Right hindlimb (tissue), 1 donor: Measurements from ENCODE around the gene EPHA6.
"Not testable (repeated sequence)": the region's sequence is repeated elsewhere in the genome, so short reads cannot be mapped to it uniquely, and the experiment has no call there.

Experiments used
- DNase-seq: peaks from one replicate; pipeline ENCODE4 v3.0.0-alpha.2; 2018

EPHA6 gene

GRCh38 chr3:97297032-97297431, 482.6 kb downstream of the EPHA6 start:
- no peak for DNase-seq

DNA sequence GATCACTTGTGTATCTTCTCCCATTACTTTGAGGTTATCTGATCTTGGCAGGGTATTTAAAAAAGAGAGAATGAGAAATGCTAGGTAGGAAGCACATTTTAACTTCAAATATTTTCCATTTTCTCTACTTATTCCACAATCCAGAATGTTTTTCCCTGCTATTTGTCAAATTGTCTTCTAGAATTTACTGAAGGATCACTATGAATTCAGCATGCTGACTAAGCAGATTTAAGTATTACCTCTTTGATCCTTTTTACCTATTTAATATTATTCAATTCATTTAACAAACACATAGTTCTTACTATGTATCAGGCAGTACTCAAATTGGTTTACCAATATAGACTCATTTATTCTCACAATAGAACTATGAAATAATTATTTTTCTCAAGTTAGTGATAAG, 486.7 kb downstream of the EPHA6 start:
- no peak for DNase-seq

DNA sequence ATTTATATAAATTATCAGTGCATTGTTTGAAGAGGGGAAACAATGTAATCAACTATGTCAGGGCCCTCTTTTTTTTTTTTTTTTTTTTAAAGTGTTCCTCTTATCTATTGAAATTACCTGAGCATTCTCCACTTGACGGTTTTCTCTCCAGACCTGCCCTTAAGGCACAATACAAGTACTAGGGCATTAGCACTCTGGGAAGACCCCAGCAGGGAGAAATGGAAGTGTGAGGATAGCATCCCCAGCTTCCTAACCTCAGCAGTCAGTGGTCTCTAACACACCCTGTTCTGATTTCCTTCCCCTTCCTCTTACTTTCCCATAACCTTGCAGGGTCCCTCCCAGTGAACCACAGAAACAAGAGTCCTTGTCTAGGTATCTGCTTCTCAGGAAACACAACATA, 491.8 kb downstream of the EPHA6 start:
- DNase-seq = no peak

- no peak for DNase-seq
Observed at GRCh38 chr3:97338375-97338774, 524.0 kb downstream of the EPHA6 start.

- no peak for DNase-seq
Observed at GRCh38 chr3:97340940-97341339, 526.5 kb downstream of the EPHA6 start.

- DNase-seq = no peak
Observed at GRCh38 chr3:97347780-97348179, 533.4 kb downstream of the EPHA6 start.

DNA sequence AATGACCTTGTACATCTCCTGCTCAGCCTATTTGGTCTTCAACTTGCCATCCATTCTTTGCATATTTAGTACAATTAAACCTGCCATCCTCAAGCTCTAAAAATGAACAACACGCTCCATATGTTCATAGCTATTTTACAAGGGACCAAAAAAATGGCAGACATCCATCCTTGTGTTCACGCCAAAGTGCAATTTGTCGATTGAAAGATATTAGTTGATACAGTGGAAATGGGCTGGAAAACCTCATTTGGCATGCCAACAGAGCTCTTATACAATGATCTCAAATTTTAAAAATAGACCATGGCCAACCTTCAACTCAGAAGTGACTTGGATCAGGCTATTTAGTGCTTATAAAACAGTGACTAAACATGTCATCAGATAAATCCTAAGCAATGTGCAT, 536.6 kb downstream of the EPHA6 start:
- no peak for DNase-seq

GRCh38 chr3:97353176-97353575, 538.8 kb downstream of the EPHA6 start:
- no peak for DNase-seq

GRCh38 chr3:97359977-97360376, 545.6 kb downstream of the EPHA6 start:
- DNase-seq = no peak

DNA sequence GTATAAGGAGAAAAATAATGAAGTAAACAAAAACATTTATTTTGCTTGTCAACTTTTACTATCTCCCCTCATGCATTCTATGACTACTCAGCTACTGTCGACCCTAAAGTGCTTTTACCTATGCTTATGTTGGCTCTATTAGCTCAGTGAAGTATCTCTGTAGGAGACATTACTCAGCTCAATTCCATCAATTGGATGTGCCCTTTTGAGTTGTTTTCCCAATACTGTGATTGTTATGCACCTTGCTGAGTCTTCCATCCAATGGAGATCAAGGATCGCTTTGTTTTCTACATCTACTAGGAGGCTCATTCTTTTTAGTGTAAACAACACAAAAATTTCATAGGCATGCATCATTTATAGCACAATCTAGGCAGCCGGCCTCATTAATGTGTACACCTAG, 546.4 kb downstream of the EPHA6 start:
- DNase-seq = no peak

GRCh38 chr3:97384583-97384982, 570.2 kb downstream of the EPHA6 start:
- no peak for DNase-seq

DNA sequence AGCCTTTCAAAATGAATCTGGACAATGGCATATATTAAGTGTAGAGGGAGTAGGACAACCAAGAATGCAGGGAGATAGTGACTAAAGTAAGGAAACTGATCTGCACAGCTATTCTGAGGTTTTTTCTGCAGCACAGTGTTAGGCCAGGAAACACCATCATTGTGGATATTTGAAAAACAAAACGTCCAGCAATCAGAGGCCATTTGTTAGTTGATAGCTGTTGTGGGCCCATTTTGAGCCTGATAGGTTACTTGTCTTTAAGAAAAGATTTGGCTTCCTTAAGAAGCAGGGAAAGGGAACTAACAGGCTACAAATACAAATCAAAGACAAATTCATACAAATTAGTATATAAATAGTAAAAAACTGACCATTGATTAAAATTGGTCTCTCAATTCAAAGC, 574.4 kb downstream of the EPHA6 start:
- no peak for DNase-seq

DNA sequence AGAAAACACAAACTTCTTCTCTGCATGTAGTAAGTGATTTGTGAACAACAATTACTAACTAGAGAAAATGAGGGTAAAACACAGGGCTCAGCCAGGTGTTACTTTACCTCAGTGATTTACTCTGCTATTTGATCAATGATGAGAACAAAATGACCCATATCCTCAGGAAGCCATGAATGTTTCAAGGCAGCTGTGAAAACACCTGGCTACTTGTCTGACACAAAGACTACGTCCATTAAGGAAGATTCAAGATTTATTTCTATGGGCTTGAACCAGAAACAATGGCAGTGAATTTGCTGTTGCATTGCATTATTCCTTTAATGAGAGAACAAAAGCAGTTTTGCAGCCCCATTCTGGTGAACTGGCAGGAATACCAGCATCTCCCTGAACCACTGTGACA, 575.5 kb downstream of the EPHA6 start:
- DNase-seq = no peak

DNA sequence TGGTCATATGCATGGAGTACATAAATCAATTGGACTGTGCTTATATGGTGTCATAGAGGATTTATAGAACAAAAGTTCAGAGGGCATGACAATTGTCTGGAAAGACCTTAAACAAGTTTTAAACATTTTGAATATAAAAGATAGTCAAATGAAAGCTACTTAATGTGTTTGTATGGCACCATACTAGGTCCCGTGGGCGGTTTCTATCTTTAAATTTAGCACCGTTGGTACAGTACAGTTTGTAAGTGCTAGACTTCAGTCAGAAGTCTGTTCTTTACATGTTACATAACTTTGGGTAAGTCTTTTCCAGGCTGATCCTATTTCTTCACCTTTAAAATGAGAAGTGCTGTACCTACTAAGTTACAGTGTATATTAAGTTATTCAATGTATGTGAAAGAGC, 576.8 kb downstream of the EPHA6 start:
- DNase-seq = no peak

DNA sequence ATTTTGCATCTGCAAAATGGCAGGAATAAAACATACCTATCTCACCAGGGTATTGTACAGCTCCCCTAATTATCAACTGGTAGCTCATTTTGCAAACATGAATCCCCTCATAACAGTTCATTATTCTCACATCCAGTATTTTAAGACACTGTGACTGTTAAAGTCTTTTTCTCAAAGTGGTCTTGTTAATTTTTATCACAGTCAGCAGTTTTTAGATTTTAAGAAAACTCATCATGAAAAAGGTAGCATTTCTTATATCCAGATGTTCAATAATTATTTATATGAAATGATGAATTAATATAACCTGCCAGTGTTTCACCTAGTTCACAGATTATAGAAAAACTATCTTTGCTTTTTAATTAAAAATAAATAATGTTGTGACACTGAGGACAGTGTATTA, 595.2 kb downstream of the EPHA6 start:
- DNase-seq = no peak

DNA sequence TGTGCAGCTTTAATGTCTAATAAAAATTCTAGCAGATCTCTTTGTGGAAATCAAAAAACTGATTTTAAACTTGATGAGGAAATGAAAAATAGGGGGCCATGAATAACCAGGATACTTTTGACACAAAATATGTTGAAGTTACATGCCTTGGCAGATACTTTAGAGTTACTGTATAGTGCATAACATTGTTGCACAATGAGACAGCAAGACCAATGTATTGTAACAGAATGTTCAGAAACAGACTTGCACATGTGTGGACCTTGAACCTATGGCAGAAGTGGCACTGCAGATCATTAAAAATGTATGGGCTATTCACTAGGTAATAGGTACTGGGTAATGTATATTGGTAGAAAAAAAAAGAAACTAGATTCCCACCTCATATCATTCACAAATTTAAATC, 607.2 kb downstream of the EPHA6 start:
- DNase-seq = no peak

GRCh38 chr3:97425002-97425401, 610.6 kb downstream of the EPHA6 start:
- no peak for DNase-seq

DNA sequence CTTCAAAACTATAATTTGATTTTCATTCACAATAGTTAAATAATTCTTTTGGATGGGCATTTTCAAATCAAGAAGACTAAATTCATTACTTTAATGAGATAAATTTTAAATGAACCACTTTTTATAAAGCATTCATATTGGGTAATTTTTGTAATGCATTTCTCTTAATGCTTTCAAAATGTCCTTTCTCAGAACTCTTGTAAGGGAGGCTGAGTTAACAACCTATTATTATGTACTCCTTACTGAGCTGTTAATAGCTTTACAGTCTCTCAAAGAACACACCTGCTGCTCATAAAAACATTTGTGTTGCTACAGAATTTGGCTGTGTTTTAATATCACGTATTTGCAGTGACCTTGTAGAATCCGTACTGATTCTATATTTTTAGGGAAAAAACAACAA, 616.2 kb downstream of the EPHA6 start:
- DNase-seq = no peak

- DNase-seq = no peak
Observed at GRCh38 chr3:97432914-97433313, 618.5 kb downstream of the EPHA6 start.

DNA sequence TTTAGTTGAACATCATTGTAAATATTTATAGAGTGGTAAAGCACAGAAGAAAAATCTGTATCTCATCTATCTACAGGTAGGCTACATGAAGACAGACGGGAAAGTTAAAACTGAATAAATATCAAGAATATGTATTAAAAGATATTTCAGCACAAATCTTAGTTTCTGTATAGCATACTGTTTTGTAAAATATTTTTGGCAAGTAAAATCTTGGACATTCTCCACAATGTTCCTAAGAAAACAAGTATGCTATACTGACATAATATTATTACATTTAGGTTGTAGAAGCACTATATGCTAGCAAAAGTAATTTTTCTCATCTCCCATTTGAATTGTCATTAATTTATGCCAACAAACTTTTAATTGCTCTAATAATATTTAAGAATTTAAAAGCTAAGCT, 623.7 kb downstream of the EPHA6 start:
- no peak for DNase-seq

DNA sequence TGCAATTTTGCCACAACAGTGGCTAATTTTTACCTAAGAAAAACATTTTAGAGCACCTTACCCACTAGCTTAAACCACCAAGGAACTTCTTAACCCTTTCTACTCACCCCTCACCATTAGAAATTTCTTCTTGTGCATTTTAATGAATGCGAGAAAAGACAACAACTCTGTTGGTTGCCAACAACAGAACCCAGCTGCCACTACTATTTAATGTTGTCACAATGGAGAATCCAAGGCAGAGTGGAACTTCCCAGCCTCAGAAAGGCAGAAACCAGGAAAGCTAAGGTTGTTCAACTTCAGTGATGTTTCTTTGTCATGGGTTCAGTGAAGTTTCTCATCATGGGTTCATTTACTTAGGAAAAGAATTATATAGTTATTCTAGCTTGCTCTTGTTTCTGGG, 625.0 kb downstream of the EPHA6 start:
- DNase-seq = no peak

DNA sequence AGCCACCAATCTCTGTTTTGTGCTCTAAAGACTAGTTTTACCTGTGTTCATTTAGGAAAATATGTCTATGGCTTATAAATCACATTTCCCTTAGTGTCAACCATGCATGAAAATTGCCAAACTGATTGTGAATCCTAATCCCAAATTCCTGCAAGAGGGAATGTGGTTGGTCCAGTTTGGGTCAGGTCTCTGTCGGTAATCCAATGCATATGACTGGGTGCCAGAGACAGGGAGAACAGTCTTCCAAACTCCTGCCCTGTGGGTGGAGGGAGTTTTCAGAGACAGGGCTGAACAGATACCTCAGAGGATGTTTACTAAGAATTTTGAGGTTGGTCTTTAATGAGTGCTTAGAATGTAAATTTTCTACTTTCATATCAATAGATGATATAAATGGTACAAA, 649.6 kb downstream of the EPHA6 start:
- no peak for DNase-seq

GRCh38 chr3:97470481-97470880, 656.1 kb downstream of the EPHA6 start:
- DNase-seq = no peak

DNA sequence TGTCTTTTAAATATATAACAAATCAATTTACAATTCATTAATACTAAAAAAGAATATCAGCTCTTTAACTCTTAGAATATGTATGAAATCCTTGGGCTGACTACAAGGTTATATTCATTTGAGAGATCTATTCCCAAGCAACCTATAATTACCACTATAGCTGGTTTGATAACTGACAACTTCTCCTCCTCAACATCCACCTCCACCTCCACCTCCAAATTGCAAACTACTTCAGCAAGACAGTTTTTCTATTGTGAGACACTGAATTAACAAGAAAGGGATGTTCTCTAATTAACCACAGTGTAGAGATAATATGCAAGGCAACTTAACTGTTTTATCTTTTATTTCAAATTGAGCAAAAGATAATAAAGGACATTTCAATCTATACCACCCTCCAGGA, 665.3 kb downstream of the EPHA6 start:
- DNase-seq = no peak

DNA sequence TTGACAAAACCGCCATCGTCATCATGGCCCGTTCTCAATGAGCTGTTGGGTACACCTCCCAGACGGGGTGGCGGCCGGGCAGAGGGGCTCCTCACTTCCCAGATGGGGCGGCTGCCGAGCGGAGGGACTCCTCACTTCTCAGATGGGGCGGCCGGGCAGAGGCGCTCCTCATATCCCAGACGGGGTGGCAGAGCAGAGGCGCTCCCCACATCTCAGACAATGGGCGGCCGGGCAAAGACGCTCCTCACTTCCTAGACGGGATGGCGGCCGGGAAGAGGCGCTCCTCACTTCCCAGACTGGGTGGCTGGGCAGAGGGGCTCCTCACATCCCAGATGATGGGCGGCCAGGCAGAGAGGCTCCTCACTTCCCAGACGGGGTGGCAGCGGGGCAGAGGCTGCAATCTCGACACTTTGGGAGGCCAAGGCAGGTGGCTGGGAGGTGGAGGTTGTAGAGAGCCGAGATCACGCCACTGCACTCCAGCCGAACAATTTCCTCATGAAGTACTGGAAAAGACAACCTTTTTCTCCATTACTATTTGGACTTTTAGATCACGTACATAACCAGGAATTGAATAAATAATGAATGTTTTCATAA, 666.4 kb downstream of the EPHA6 start:
- DNase-seq = not testable (repeated sequence)

DNA sequence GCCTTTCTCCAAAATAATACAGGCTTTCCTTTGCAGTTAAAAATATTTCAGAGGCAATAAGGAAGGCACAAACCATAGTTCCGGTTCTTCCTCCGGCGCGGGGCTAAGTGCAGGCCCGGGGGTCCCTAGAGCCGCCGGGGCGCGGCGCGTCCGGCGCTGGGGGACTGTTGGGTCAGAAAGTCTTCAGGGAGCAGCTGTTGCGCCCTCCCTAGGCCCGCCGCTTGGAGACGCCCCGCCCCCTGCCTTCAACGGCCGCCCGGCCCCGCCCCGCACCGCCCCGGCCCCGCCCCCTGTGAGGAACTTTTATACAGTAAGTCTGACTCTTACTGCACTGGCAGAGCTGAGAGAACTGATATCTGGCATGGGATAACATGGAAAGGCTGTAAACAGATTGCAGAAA, 667.0 kb downstream of the EPHA6 start:
- no peak for DNase-seq
